Naive thymus-derived CD4-positive, alpha-beta T cell (primary cell): ENCODE measurements around the gene C9orf72. TPM values are rescaled to one million over a fixed set of nuclear protein-coding genes. Genes with fewer than 3 reads are reported as not detected.
"Not testable (repeated sequence)": the region's sequence is repeated elsewhere in the genome, so short reads cannot be mapped to it uniquely, and the experiment has no call there.

Experiments
- ATAC-seq: fragments of 150-1000 bp; cut with Tn5 transposase; 2 replicates; pipeline ENCODE4 v1.10.0; 2021; ENCODE audit warnings: mild to moderate bottlenecking, moderate library complexity
- CTCF ChIA-PET: fragments of 350-600 bp; sonication (Branson Sonifier 250); formaldehyde crosslinking; loops from one replicate; lab custom pipeline; 2021; ENCODE audit warnings: antibody characterized with exemption; lab: Charles Lee
- POLR2A ChIA-PET: fragments of 350-600 bp; sonication (Branson Sonifier 250); formaldehyde crosslinking; loops from one replicate; lab custom pipeline; 2021; ENCODE audit warnings: antibody characterized with exemption, inconsistent platforms; lab: Charles Lee
- DNase-seq, 9 donors: peaks; one replicate each; pipeline versions ENCODE4 v3.0.0 to v3.0.0-alpha.2; 2020 to 2022; ENCODE audit warnings: mixed read lengths in 1 of 9
- H3K27ac ChIP-seq: one replicate; pipeline ENCODE4 v1.7.0; 2013; ENCODE audit warnings: mild to moderate bottlenecking, low read depth, low read length, moderate library complexity
- H3K27me3 ChIP-seq, 2 donors: one replicate each; pipeline ENCODE4 v1.7.0; 2013; ENCODE audit warnings: low read length in 2 of 2, mild to moderate bottlenecking in 2 of 2, moderate library complexity in 2 of 2; ENCODE audit not compliant: control insufficient read depth in 2 of 2, insufficient read depth in 2 of 2
- H3K36me3 ChIP-seq, 3 experiments: 1 replicate in 2 of 3; 2 replicates in 1 of 3; pipeline ENCODE4 v1.7.0; 2013; ENCODE audit warnings: low read length in 3 of 3, mild to moderate bottlenecking in 3 of 3, moderate library complexity in 1 of 3; ENCODE audit not compliant: insufficient read depth in 3 of 3, control insufficient read depth in 2 of 3
- H3K4me1 ChIP-seq, 2 donors: one replicate each; pipeline ENCODE4 v1.7.0; 2013; ENCODE audit warnings: low read length in 2 of 2, mild to moderate bottlenecking in 2 of 2, moderate library complexity in 1 of 2; ENCODE audit not compliant: control insufficient read depth in 2 of 2, insufficient read depth in 2 of 2
- H3K4me3 ChIP-seq: 2 replicates; pipeline ENCODE4 v1.7.0; 2013; ENCODE audit warnings: mild to moderate bottlenecking, low read length
- H3K9me3 ChIP-seq, 3 experiments: 1 replicate in 2 of 3; 2 replicates in 1 of 3; pipeline ENCODE4 v1.7.0; 2013; ENCODE audit warnings: low read length in 3 of 3; ENCODE audit not compliant: control insufficient read depth in 2 of 3
- H3K27ac Mint-ChIP-seq, 9 donors: one replicate each; pipeline ENCODE4 v1.8.0; 2020 to 2022; ENCODE audit warnings: mixed read lengths in 9 of 9, mild to moderate bottlenecking in 8 of 9, moderate library complexity in 5 of 9, inconsistent platforms in 2 of 9
- H3K27me3 Mint-ChIP-seq, 5 donors: one replicate each; pipeline ENCODE4 v1.8.0; 2021 to 2022; ENCODE audit warnings: mixed read lengths in 5 of 5, mild to moderate bottlenecking in 1 of 5
- H3K36me3 Mint-ChIP-seq, 5 donors: one replicate each; pipeline ENCODE4 v1.8.0; 2020 to 2022; ENCODE audit warnings: mixed read lengths in 5 of 5, mild to moderate bottlenecking in 3 of 5, inconsistent platforms in 1 of 5
- H3K4me1 Mint-ChIP-seq, 7 donors: one replicate each; pipeline ENCODE4 v1.8.0; 2020 to 2022; ENCODE audit warnings: mixed read lengths in 7 of 7, mild to moderate bottlenecking in 3 of 7, inconsistent platforms in 1 of 7
- H3K4me3 Mint-ChIP-seq, 10 donors: one replicate each; pipeline ENCODE4 v1.8.0; 2020 to 2022; ENCODE audit warnings: mild to moderate bottlenecking in 10 of 10, mixed read lengths in 10 of 10, moderate library complexity in 6 of 10, inconsistent platforms in 2 of 10
- H3K9me3 Mint-ChIP-seq, 11 donors: one replicate each; pipeline ENCODE4 v1.8.0; 2020 to 2022; ENCODE audit warnings: mixed read lengths in 11 of 11, mild to moderate bottlenecking in 4 of 11, inconsistent platforms in 1 of 11, moderate library complexity in 1 of 11
- intact Hi-C, 2 donors: fragments of 100-400 bp; cut with micrococcal nuclease; formaldehyde crosslinking; loops; one replicate each; pipeline ENCODE4 v1.15.1; 2023
- polyA plus RNA-seq, 2 donors: library from polyadenylated mRNA; unstranded; fragments of 300-500 nt; fragmentation: Illumina TruSeq; gene quantifications; one replicate each; pipeline ENCODE4 v1.2.3, GENCODE V29; 2021
- total RNA-seq, 6 experiments: library from RNA in 5 of 6; stranded (reverse) in 5 of 6; gene quantifications; 1 replicate in 5 of 6; 2 replicates in 1 of 6; pipeline ENCODE4 v1.2.3 and lab custom pipeline; 2021 to 2026

The C9orf72 gene
- total and polyA plus RNA-seq, 7 experiments from 2014 or later: 9.2 to 65.8 (median 25.9) TPM

DNA sequence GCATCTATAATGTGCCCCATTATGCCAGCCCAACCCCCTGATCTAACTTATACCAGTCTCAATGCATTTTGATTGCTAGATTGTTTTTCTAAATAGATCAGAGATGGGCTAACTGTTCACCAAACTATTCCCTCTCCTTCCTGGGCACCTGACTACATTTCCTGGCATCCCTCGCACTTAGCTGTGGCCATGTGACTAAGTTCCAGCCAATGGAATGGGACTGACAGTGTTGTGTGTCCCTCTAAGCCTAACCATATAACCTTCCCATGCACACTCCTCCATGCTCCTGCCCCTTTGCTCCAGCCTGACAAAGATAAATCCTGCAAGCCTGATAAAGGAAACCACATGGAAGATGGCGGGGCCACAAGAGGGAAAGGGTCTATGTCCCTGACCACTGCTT lies 61.5 kb downstream of the C9orf72 start:
- H3K4me3 Mint-ChIP-seq: no peak overlapping the region
- peaks cover 0 to 2% (median 0%) of the 10 kb centered on the region in 7 donors for H3K4me1 Mint-ChIP-seq
- Histone ChIP-seq H3K27me3 (no peaks in the 10 kb centered on the region), H3K36me3 (no peaks in the 10 kb centered on the region), H3K4me1 (no peaks in the 10 kb centered on the region), H3K27ac (no peak overlapping the region), H3K4me3 (no peak overlapping the region), H3K9me3 (no peaks in the 10 kb centered on the region)
- intact Hi-C loops: loop anchor here in 1 of 2 donors (5.0 kb wide), 1 partner anchor 51 kb away; no protein-coding TSS in a partner anchor
- no peak for DNase-seq
- H3K36me3 Mint-ChIP-seq: peaks cover 0 to 21% (median 6%) of the 10 kb centered on the region in 5 donors
- no peak for ATAC-seq
- ChIA-PET POLR2A (no interaction called here), CTCF (no interaction called here)
- peaks cover 0 to 3% (median 0%) of the 10 kb centered on the region in 5 donors for H3K27me3 Mint-ChIP-seq
- H3K27ac Mint-ChIP-seq: no peak overlapping the region
- H3K9me3 Mint-ChIP-seq: peaks cover 0 to 4% (median 0%) of the 10 kb centered on the region in 11 donors

GRCh38 chr9:27510780-27511179 lies 62.5 kb downstream of the C9orf72 start:
- POLR2A ChIA-PET: no interaction called here
- Mint-ChIP-seq H3K9me3 (peaks cover 0 to 4% (median 0%) of the 10 kb centered on the region in 11 donors), H3K36me3 (peaks cover 0 to 17% (median 3%) of the 10 kb centered on the region in 5 donors), H3K4me3 (no peak overlapping the region), H3K4me1 (peaks cover 0 to 5% (median 0%) of the 10 kb centered on the region in 7 donors), H3K27me3 (peaks cover 0 to 3% (median 0%) of the 10 kb centered on the region in 5 donors), H3K27ac (no peak overlapping the region)
- no peaks in the 10 kb centered on the region for H3K9me3 ChIP-seq
- no peak for DNase-seq
- no peak for ATAC-seq
- no peaks in the 10 kb centered on the region for H3K27me3 ChIP-seq
- H3K27ac ChIP-seq: no peak overlapping the region
- intact Hi-C loops: loop anchor here in 1 of 2 donors (5.0 kb wide), 1 partner anchor 52 kb away; no protein-coding TSS in a partner anchor
- H3K4me1 ChIP-seq: no peaks in the 10 kb centered on the region
- no peak overlapping the region for H3K4me3 ChIP-seq
- no peaks in the 10 kb centered on the region for H3K36me3 ChIP-seq
- CTCF ChIA-PET: interaction anchor here (0.6 kb wide), 1 partner anchor 1900 kb away, joined by 5 read pairs; no protein-coding TSS in a partner anchor

DNA sequence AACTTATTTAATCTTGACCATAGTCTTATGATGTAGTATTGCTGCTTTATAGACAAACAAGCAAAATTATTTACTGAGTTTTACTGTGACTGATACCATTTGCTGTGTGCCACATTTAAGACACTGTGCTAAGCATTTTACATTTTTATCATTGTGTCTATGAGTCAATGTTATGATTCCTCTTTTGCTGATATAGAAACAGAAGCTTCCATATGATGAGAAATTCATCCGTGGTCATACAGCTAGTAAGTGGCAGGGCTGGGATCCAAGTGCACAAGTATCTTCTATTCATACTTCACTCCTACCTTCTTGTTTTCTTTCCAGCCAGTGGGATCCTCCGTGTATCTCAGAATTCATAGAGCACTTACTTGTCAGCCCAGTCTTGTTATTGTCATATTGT lies 66.3 kb downstream of the C9orf72 start:
- Histone ChIP-seq H3K4me1 (no peaks in the 10 kb centered on the region), H3K27ac (no peak overlapping the region), H3K36me3 (no peaks in the 10 kb centered on the region), H3K27me3 (no peaks in the 10 kb centered on the region), H3K4me3 (no peak overlapping the region), H3K9me3 (no peaks in the 10 kb centered on the region)
- no peak overlapping the region for H3K27ac Mint-ChIP-seq
- peaks cover 0 to 13% (median 2%) of the 10 kb centered on the region in 5 donors for H3K36me3 Mint-ChIP-seq
- H3K4me1 Mint-ChIP-seq: peaks cover 0 to 6% (median 0%) of the 10 kb centered on the region in 7 donors
- no peak for ATAC-seq
- peaks cover 0 to 4% (median 0%) of the 10 kb centered on the region in 11 donors for H3K9me3 Mint-ChIP-seq
- peaks cover 0 to 6% (median 0%) of the 10 kb centered on the region in 5 donors for H3K27me3 Mint-ChIP-seq
- intact Hi-C loops: no loop called here
- ChIA-PET POLR2A (no interaction called here), CTCF (no interaction called here)
- DNase-seq: no peak
- no peak overlapping the region for H3K4me3 Mint-ChIP-seq

DNA sequence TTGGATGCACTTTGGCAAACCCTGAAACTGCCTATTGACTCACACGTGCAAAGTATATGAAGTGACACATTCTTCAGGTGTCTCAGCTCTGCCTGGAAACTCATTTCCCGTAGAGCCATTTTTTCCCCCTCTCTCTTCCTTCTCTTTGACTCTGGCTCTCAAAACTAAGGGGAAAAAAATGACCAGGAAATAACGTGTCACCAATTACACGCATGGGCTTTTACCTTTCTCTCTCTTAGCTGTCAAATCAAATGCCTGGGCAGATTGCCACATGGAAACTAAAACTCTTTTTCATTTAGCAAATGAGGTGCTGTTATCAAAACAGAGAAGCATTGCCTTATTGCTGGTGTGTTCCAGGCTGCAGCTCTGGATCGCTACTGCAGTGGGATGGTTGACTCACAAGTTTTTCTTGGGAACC lies 67.5 kb downstream of the C9orf72 start:
- DNase-seq: no peak
- ATAC-seq: no peak
- Mint-ChIP-seq H3K36me3 (peaks cover 0 to 13% (median 3%) of the 10 kb centered on the region in 5 donors), H3K9me3 (peaks cover 0 to 4% (median 0%) of the 10 kb centered on the region in 11 donors), H3K27ac (peak overlapping the region in 1 of 9 donors; percentile 56), H3K4me3 (no peak overlapping the region), H3K4me1 (peaks cover 0 to 6% (median 0%) of the 10 kb centered on the region in 7 donors), H3K27me3 (peaks cover 0 to 6% (median 0%) of the 10 kb centered on the region in 5 donors)
- Histone ChIP-seq H3K9me3 (no peaks in the 10 kb centered on the region), H3K4me3 (no peak overlapping the region), H3K27me3 (no peaks in the 10 kb centered on the region), H3K36me3 (no peaks in the 10 kb centered on the region), H3K4me1 (no peaks in the 10 kb centered on the region), H3K27ac (no peak overlapping the region)
- CTCF ChIA-PET: no interaction called here
- intact Hi-C loops: no loop called here
- POLR2A ChIA-PET: no interaction called here

- peaks cover 0 to 13% (median 0%) of the 10 kb centered on the region in 7 donors for H3K4me1 Mint-ChIP-seq
- H3K36me3 Mint-ChIP-seq: peaks cover 0 to 13% (median 3%) of the 10 kb centered on the region in 5 donors
- no peak for ATAC-seq
- H3K27me3 ChIP-seq: no peaks in the 10 kb centered on the region
- H3K36me3 ChIP-seq: no peaks in the 10 kb centered on the region
- no peaks in the 10 kb centered on the region for H3K4me1 ChIP-seq
- ChIA-PET CTCF (no interaction called here), POLR2A (no interaction called here)
- no peaks in the 10 kb centered on the region for H3K9me3 ChIP-seq
- intact Hi-C loops: no loop called here
- H3K27ac ChIP-seq: no peak overlapping the region
- H3K27me3 Mint-ChIP-seq: peaks cover 0 to 6% (median 0%) of the 10 kb centered on the region in 5 donors
- no peak overlapping the region for H3K27ac Mint-ChIP-seq
- H3K4me3 Mint-ChIP-seq: no peak overlapping the region
- H3K4me3 ChIP-seq: no peak overlapping the region
- DNase-seq: no peak
- peaks cover 0 to 4% (median 0%) of the 10 kb centered on the region in 11 donors for H3K9me3 Mint-ChIP-seq
Observed at GRCh38 chr9:27504259-27504658, 69.0 kb downstream of the C9orf72 start.

DNA sequence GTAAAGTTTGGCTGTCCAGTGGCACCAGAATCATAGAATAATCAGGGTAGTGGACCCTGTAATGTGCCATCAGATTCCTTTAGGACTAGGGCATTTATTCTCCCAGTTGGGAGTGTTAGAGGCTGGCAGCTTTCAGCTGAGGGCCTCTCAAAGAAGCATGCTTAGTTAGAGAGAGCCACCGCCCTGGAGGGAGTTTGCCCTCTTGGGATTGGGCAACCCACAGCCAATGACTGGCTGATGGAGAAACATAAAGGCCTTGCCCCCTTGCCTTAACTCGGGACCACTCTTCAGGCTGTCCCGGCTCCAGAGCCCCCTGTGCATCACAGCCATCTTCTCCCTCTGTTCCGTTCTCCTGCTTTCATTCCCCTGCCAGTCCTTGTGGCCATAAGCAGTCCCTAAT lies 69.7 kb downstream of the C9orf72 start:
- peaks cover 0 to 15% (median 0%) of the 10 kb centered on the region in 7 donors for H3K4me1 Mint-ChIP-seq
- no peak overlapping the region for H3K27ac Mint-ChIP-seq
- peaks cover 0 to 4% (median 0%) of the 10 kb centered on the region in 11 donors for H3K9me3 Mint-ChIP-seq
- DNase-seq (no peak), ATAC-seq (no peak)
- H3K27me3 ChIP-seq: no peaks in the 10 kb centered on the region
- ChIA-PET POLR2A (no interaction called here), CTCF (no interaction called here)
- no peaks in the 10 kb centered on the region for H3K36me3 ChIP-seq
- peaks cover 0 to 3% (median 0%) of the 10 kb centered on the region in 5 donors for H3K27me3 Mint-ChIP-seq
- no peaks in the 10 kb centered on the region for H3K9me3 ChIP-seq
- H3K36me3 Mint-ChIP-seq: peaks cover 0 to 8% (median 3%) of the 10 kb centered on the region in 5 donors
- no peak overlapping the region for H3K27ac ChIP-seq
- no peaks in the 10 kb centered on the region for H3K4me1 ChIP-seq
- no peak overlapping the region for H3K4me3 ChIP-seq
- intact Hi-C loops: no loop called here
- no peak overlapping the region for H3K4me3 Mint-ChIP-seq

- H3K9me3 Mint-ChIP-seq, H3K36me3 ChIP-seq, H3K9me3 ChIP-seq, H3K4me3 Mint-ChIP-seq, H3K27ac Mint-ChIP-seq, DNase-seq, H3K36me3 Mint-ChIP-seq, ATAC-seq, H3K4me1 ChIP-seq, CTCF ChIA-PET, H3K27ac ChIP-seq, POLR2A ChIA-PET, intact Hi-C loops, H3K4me3 ChIP-seq, H3K27me3 ChIP-seq, H3K27me3 Mint-ChIP-seq: not testable (repeated sequence)
- peaks cover 0 to 15% (median 0%) of the 10 kb centered on the region in 7 donors for H3K4me1 Mint-ChIP-seq
Observed at GRCh38 chr9:27500902-27501301, 72.4 kb downstream of the C9orf72 start.
